Iris pigment epithelial cell (primary cell): ENCODE results near the gene IL17C.
"Not testable (repeated sequence)": the region's sequence is repeated elsewhere in the genome, so short reads cannot be mapped to it uniquely, and the experiment has no call there.

Source experiments
- DNase-seq: peaks from one replicate; pipeline ENCODE4 v3.0.0-alpha.2; 2011; ENCODE audit warnings: low read depth

Gene IL17C

GRCh38 chr16:88658714-88659113, 20.3 kb downstream of the IL17C start:
- DNase-seq: no peak

GRCh38 chr16:88659160-88659559, 20.8 kb downstream of the IL17C start:
- DNase-seq: no peak

DNA sequence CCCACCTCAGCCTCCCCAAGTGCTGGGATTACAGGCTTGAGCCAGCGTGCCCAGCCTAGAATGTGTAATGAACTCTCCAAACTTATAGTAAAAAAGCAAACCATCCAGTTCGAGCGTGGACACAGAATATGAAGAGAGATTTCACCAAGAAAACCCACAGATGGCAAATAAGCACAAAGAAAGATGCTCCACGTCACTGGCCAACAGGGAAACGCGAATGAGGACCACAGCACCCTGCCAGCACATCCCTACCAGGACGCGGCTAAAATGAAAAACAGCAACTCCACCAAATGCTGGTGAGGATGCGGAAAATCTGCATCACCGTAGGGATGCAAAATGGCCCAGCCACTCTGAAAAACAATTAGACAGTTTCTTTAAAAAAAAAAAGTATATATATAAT, 23.1 kb downstream of the IL17C start:
- DNase-seq: no peak

DNA sequence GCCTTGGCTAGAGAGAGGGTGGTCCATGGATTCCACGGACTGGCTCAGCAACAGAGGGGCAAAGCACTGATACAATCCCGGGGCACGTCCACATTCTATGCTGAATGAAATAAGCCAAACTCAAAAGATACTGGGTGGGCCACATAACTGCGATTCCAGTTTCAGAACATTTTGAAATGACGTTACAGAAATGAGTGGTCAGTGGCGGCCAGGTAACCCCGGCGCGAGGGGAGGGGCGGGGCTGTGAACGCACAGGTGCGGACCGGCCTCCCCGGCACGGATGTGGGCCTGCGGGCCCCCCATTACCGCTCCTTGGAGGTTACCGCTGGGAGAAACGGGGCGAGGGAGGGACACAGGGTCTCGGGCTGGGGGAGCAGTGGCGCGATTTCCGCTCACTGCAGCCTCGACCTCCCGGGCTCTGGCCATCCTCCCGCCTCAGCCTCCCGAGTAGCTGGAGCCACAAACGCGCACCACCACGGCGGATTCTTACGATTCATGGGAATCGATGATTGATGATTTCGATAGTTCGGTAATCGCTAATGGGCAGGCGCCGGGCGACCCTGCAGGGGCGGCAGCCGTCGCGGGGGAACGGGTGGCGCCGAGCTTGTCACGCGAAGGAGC, 24.0 kb downstream of the IL17C start:
- no peak for DNase-seq

DNA sequence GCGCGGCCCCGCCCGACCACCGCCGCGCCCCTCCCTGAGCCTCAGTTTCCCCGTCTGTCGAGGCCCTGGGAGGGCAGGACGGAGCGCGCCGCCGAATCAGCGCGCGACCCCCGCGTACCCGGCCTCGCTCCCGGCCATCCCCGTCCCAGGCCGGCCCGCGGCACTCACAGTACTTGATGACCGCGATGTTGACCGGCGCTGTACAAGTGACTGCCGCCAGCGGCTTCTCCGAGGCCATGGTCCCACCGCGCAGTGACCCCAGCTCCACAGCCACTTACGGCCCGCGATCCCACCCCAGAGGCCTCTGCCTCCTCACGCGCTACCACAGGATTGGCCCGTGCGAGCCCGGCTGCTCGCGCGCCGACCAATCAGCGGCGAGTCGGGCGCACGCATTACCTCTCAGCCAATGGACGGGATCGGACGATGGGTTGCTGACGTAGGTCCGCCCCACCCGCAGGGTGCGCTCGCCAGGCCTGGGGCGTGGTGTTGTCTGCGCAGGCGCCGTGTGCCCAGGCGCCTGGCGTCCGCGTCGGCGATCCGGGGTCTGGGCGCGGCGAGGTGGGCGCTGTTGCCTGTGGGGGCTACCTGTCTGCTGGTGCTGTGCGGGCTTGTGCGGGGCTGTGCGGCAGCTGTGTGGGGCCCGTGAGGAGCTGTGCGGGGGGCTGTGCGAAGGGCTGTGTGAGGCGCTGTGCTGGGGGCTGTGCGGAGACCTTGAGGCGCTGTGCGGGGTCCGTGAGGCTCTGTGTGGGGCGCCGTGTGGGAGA, 24.7 kb downstream of the IL17C start, which contains the start of gene MVD:
TSS of gene MVD (minus strand) at position 249 of the 764 bp plus-strand sequence. CDS start at position 238, 11 bp downstream.
- DNase-seq: peak; percentile 98

GRCh38 chr16:88665148-88665547, 26.8 kb downstream of the IL17C start:
- no peak for DNase-seq

DNA sequence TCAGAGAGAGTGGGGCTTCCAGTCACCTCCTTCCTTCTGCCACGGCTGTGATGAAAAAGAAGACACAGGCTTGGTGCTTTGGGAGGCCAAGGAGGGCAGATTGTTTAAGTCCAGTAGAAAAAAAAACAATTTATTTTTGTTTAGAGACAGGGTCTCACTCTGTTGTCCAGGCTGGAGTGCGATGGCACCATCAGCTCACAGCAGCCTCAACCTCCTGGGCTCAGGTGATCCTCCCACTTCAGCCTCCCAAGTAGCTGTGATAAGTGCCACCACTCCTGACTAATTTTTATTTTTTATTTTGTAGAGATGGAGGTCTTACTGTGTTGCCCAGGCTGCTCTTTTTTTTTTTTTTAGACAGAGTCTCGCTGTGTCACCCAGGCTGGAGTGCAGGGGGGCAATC, 27.2 kb downstream of the IL17C start:
- no peak for DNase-seq

DNA sequence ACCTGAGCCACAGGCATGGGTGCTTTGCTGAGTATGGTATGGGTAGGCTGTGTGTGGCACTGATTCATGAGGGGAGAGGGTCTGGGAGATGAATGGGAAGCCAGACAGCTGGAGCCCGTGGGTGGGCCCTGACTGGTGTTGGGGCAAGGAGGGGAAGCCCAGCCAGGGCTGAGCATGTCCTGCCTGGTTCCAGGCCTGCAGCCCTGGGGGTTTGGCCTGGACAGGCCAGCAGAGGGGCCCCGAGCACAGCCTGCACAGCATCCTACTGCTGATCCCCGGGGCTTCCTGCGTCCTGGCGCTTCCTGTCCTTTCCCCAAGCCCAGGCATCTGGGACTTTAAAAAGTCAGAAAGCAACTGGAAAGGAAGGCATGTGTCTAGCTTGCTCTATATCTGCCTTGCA, 29.1 kb downstream of the IL17C start:
- DNase-seq: peak; percentile 34

DNA sequence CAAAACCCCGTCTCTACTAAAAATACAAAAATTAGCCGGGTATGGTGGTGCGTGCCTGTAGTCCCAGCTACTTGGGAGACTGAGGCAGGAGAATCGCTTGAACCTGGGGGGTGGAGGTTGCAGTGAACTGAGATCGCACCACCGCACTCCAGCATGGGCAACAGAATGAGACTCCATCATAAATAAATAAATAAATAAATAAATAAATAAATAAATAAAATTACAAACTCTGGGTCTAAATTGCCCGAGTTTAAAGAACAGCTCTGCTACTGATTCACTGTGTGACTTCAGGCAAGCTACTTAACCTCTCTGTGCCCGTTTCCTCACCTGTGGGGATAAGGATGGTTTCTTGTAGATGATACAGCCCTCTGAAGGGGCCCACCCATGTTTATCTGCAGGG, 31.1 kb downstream of the IL17C start:
- not testable (repeated sequence) for DNase-seq

DNA sequence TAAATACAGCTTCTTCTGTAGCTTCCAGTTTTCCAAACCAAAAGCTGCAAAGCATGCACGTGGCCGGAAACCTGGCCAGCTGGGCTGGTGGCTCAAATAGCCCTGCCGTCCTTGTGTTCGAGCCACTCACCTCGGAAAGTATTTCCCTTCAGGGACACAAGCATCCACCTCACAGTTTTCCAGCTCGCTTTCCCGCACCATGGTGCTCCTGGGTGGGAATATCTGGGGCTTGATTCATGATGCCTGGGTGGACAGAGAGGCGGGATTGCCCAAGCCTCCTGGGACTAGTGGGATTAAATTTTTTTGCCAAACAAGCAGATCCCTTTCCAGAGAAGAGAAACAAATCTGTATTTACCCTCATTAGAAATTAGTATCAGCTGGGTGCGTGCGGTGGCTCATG, 31.6 kb downstream of the IL17C start:
- no peak for DNase-seq

DNA sequence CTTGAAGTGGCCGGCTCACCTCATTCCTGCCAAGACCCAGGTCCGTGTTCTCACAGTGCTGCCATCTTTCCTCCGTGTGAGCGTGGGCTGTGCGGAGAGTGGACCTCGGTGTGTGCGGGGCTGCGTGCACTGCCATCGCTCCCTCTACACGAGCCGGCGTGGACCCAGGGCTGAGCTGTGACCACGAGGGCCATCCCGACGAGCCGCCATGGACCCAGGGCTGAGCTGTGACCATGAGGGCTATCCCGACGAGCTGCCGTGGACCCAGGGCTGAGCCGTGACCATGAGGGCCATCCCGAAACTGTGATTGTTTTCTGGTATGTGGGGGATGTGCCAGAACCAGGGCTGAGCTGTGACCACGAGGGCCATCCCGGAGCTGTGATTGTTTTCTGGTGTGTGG, 33.4 kb downstream of the IL17C start:
- no peak for DNase-seq

GRCh38 chr16:88672776-88673175, 34.4 kb downstream of the IL17C start:
- no peak for DNase-seq

DNA sequence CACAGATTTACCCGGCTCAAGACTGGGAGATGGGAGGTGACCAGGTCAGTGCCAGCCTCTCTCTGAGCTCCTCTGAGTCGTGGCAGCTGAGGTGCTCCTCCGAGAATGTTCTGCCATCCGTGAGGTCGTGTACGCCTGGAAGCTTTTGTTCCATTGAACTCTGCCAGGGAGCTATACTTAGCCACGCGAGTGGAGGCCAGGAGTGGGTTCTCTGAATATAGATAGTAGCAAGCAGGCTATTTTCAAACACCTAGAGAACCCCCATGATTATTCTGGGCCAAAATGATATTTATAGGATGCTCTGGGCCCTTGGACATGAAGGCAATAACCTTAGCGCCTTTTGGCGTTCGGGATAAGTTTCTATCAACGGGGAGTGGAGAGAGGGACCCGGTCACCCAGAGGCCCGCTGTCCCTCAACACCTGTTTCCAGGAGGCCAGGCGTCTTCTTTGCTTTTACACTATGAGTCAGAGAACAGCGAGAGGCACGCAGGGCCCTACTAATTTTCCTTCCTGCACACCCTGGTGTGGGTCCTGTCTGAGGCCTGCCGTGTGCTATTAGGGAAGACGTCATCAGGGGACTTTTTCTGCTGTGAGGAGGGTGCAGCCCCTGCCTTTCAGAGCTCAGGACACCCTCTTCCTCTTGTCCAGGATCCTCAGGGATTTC, 35.5 kb downstream of the IL17C start:
- DNase-seq: no peak

DNA sequence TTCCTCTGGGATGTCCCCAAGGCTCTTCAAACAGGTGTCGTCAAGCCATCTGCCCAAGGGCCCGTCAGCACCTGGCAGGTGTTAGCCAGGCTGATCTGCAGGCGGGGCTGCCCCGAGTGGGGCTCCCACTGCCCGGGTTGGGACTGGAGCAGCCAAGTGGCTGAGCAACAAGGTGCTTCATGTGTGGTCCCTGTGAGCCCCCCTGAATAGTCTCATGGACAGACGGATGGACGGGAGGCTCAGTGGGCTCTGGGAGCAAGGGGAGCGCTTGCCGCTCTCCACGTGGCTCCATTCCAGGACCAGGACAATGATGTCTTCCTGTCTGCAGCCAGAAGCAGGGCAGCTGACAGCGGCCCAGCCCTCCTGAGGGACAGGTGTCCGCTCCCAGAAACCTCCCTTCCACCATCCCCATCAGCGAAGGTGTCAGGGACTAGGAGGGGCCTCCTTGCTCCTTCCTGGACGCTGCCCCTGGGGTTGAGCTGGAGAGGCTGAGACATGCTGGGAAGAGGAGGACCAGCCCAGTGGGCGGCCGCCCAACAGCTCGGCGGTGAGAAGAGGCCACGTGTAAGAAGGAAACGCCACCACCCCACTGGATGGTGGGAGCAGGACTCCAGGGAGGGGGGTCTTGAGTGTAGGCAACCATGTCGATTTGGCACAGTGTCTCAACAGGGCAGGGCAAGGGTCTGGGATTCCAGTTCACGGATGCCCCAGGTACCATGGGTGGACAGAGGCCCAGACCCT, 38.3 kb downstream of the IL17C start:
- DNase-seq: no peak

GRCh38 chr16:88677721-88678120, 39.3 kb downstream of the IL17C start:
- DNase-seq: no peak

GRCh38 chr16:88678224-88678979, 40.0 kb downstream of the IL17C start:
- no peak for DNase-seq

DNA sequence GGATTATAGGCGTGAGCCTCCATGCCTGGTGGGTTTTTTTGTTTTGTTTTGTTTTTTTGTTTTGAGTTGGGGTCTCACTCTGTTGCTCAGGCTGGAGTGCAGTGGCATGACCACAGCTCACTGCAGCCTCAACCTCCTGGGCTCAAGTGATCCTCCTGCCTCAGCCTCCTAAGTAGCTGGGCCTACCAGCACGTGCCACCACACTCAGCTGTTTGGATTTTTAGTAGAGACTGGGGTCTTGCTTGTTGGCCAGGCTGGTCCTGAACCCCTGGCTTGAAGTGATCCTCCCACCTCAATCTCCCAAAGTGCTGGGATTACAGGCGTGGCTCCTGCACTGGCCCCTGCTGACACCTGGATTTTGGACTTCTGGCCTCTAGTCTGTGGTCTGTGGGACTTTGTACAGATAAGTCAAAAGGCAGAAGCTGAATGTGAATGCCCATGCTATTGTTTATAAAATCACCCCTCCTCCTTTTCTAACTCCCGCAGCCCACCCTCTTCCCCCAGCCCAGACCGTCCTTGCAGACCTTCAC, 42.2 kb downstream of the IL17C start:
- no peak for DNase-seq

DNA sequence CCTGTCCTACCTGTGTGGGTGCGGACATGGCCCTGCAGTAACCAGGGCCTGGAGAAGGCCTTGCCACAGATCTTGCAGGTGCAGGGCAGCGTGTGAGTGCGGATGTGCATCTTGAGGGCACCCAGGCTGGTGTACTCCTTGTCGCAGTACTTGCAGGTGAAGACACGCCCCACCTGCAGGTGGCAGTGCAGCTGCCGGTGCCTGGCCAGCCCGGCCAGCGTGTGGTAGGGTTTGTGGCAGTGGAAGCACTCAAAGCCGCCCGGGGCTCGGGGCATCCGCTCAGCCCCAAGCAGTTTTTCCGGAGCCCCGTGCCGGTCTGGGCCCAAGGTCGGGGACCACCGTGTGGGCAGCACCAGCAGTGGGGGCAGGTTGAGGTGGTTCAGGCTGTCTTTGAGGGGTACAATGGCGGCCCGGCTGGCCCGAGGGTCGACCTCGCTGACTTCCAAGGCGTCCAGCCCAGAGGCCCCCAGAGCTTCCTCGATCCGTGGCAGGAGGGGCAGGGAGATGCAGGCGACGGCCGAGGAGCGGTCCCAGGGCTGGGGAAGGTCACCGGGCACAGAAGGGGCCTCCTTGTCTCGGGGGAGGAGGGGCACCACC, 42.8 kb downstream of the IL17C start:
- no peak for DNase-seq

DNA sequence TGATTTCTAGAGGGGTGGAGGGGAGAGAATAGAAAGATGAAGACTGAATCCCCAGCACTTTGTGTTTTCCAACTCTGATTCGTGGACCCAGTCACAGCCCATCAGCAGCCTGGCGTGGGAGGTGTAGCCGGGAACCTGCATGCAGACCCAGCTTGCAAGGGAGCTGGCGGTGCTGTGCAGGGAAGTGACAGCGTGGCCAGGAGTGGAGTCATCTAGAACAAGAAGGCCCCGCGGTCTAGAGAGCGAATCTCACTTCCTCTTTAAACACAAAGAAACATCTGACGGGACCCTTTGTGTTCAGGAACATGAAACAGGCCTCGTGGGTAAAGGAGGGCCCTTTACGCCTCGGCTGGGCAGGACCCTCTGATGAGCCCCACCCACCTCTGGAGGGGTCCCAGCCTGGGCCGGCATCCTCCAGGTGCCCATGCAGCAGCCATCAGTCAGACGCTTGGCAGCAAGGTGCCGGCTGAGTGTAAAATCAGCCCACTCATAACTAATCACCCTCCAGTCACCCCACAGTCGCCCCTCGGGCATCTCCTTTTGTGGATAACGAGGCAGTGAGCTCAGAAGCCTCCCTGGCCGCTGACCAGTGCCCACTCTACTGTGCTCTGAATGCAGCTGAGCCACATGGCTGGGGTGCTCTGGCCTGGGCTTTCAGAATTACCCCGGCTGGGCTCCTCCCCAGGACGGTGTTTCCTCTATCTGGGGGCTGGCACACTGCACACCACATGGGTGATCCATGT, 43.5 kb downstream of the IL17C start:
- DNase-seq: no peak

- no peak for DNase-seq
Measured at GRCh38 chr16:88684569-88685155, 46.3 kb downstream of the IL17C start.
